Measurements from ENCODE around the gene PARD3. TPM values are rescaled to one million over a fixed set of nuclear protein-coding genes. Genes with fewer than 3 reads are reported as not detected.

Gene PARD3
- total RNA-seq, 1 experiment from 2014 or later: 51.8 TPM

DNA sequence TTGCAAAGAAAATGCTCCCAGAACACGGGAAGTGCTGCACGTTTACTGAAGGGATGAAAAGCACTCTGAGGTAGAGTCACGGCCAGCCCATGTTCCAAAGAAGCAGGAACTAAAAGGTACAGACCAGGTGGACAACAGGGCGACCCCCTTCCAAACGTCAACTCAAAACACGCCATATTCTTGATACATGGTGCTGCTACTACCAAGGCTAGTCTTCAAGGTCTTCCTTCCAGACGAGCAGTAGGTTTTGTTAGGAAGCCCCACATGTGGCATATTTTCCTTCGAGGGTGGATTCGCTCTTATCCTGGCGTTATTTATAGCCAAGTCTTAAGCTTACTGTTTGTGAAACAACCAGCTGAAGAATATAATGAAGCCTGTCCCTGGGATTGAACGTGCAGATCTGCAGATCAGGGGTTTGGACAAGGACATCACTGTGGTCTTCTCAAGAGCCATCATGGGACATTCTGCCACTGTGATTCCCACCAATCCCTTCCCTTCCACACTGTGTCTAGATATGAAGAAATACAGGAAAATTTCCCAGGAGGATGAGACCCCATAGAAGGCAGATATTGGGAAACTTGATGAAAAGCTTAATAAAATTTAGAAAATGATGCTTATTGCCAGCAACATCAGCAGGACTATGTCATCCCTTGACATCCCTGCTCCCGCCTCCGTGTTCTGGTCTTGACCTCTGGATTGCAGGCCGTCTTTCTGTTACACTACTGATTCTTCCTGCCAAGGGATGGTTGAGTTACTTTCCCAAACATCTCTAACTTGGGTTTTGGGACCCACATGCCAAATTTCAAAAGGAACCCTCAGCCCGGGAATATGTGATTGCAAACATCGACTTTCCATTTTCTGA, 734.4 kb downstream of the PARD3 start:
- TF ChIP-seq SOX15 (CRISPR knock-in tag; IDR thresholded peaks at IDR 0.05) (no peak), ZNF416 (CRISPR knock-in tag; IDR thresholded peaks at IDR 0.05) (no peak), ZNF671 (CRISPR knock-in tag; IDR thresholded peaks at IDR 0.05) (no peak), GABPB1 (CRISPR knock-in tag; IDR thresholded peaks at IDR 0.05) (no peak), NR2C2 (CRISPR knock-in tag; IDR thresholded peaks at IDR 0.05) (no peak), OVOL2 (CRISPR knock-in tag; IDR thresholded peaks at IDR 0.05; ENCODE audit: borderline replicate concordance) (no peak), PRRX2 (CRISPR knock-in tag; IDR thresholded peaks at IDR 0.05) (no peak), ZNF396 (CRISPR knock-in tag; IDR thresholded peaks at IDR 0.05; ENCODE audit: borderline replicate concordance) (no peak)
- TF ChIP-seq, protein P1, sequence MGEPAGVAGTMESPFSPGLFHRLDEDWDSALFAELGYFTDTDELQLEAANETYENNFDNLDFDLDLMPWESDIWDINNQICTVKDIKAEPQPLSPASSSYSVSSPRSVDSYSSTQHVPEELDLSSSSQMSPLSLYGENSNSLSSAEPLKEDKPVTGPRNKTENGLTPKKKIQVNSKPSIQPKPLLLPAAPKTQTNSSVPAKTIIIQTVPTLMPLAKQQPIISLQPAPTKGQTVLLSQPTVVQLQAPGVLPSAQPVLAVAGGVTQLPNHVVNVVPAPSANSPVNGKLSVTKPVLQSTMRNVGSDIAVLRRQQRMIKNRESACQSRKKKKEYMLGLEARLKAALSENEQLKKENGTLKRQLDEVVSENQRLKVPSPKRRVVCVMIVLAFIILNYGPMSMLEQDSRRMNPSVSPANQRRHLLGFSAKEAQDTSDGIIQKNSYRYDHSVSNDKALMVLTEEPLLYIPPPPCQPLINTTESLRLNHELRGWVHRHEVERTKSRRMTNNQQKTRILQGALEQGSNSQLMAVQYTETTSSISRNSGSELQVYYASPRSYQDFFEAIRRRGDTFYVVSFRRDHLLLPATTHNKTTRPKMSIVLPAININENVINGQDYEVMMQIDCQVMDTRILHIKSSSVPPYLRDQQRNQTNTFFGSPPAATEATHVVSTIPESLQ (CRISPR knock-in tag; IDR thresholded peaks at IDR 0.05): no peak
- TF ChIP-seq, protein P2, sequence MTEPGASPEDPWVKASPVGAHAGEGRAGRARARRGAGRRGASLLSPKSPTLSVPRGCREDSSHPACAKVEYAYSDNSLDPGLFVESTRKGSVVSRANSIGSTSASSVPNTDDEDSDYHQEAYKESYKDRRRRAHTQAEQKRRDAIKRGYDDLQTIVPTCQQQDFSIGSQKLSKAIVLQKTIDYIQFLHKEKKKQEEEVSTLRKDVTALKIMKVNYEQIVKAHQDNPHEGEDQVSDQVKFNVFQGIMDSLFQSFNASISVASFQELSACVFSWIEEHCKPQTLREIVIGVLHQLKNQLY (CRISPR knock-in tag; IDR thresholded peaks at IDR 0.05): no peak
- TF ChIP-seq, protein P3, sequence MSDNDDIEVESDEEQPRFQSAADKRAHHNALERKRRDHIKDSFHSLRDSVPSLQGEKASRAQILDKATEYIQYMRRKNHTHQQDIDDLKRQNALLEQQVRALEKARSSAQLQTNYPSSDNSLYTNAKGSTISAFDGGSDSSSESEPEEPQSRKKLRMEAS (CRISPR knock-in tag; IDR thresholded peaks at IDR 0.05): no peak
- TF ChIP-seq, protein P4, sequence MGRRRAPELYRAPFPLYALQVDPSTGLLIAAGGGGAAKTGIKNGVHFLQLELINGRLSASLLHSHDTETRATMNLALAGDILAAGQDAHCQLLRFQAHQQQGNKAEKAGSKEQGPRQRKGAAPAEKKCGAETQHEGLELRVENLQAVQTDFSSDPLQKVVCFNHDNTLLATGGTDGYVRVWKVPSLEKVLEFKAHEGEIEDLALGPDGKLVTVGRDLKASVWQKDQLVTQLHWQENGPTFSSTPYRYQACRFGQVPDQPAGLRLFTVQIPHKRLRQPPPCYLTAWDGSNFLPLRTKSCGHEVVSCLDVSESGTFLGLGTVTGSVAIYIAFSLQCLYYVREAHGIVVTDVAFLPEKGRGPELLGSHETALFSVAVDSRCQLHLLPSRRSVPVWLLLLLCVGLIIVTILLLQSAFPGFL (CRISPR knock-in tag; IDR thresholded peaks at IDR 0.05; ENCODE audit: borderline replicate concordance): no peak
- TF ChIP-seq, protein P5, sequence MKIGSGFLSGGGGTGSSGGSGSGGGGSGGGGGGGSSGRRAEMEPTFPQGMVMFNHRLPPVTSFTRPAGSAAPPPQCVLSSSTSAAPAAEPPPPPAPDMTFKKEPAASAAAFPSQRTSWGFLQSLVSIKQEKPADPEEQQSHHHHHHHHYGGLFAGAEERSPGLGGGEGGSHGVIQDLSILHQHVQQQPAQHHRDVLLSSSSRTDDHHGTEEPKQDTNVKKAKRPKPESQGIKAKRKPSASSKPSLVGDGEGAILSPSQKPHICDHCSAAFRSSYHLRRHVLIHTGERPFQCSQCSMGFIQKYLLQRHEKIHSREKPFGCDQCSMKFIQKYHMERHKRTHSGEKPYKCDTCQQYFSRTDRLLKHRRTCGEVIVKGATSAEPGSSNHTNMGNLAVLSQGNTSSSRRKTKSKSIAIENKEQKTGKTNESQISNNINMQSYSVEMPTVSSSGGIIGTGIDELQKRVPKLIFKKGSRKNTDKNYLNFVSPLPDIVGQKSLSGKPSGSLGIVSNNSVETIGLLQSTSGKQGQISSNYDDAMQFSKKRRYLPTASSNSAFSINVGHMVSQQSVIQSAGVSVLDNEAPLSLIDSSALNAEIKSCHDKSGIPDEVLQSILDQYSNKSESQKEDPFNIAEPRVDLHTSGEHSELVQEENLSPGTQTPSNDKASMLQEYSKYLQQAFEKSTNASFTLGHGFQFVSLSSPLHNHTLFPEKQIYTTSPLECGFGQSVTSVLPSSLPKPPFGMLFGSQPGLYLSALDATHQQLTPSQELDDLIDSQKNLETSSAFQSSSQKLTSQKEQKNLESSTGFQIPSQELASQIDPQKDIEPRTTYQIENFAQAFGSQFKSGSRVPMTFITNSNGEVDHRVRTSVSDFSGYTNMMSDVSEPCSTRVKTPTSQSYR (CRISPR knock-in tag; IDR thresholded peaks at IDR 0.05): no peak
- TF ChIP-seq, protein P6, sequence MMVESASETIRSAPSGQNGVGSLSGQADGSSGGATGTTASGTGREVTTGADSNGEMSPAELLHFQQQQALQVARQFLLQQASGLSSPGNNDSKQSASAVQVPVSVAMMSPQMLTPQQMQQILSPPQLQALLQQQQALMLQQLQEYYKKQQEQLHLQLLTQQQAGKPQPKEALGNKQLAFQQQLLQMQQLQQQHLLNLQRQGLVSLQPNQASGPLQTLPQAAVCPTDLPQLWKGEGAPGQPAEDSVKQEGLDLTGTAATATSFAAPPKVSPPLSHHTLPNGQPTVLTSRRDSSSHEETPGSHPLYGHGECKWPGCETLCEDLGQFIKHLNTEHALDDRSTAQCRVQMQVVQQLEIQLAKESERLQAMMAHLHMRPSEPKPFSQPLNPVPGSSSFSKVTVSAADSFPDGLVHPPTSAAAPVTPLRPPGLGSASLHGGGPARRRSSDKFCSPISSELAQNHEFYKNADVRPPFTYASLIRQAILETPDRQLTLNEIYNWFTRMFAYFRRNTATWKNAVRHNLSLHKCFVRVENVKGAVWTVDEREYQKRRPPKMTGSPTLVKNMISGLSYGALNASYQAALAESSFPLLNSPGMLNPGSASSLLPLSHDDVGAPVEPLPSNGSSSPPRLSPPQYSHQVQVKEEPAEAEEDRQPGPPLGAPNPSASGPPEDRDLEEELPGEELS (CRISPR knock-in tag; IDR thresholded peaks at IDR 0.05): no peak
- H3K27ac Mint-ChIP-seq: no peak overlapping the region
- POLR2A ChIA-PET: interaction anchor here (0.7 kb wide), 1 partner anchor 177 kb away, joined by 3 read pairs; no protein-coding TSS in a partner anchor
- no peak for DNase-seq (ENCODE audit: low spot score)
- ATAC-seq: no peak
- H3K4me3 Mint-ChIP-seq: no peak overlapping the region
- H3K4me1 Mint-ChIP-seq: no peaks in the 10 kb centered on the region
- H3K27me3 Mint-ChIP-seq (ENCODE audit: low read depth): no peaks in the 10 kb centered on the region
- CTCF ChIA-PET: interaction anchor here (0.6 kb wide), 1 partner anchor 315 kb away, joined by 3 read pairs; no protein-coding TSS in a partner anchor
- peaks cover 16% of the 10 kb centered on the region for H3K9me3 Mint-ChIP-seq
- H3K36me3 Mint-ChIP-seq: no peaks in the 10 kb centered on the region
